HEK293T (cell line): ENCODE data around the gene CAMK1D.
"Not testable (repeated sequence)": the region's sequence is repeated elsewhere in the genome, so short reads cannot be mapped to it uniquely, and the experiment has no call there.

Experiments used
- CTCF ChIA-PET: fragments of 350-600 bp; formaldehyde crosslinking; extraction: SDS; loops from one replicate; lab custom pipeline; 2021; ENCODE audit warnings: antibody characterized with exemption, inconsistent platforms; lab: Yijun Ruan, JAX
- POLR2A ChIA-PET: fragments of 350-600 bp; formaldehyde crosslinking; extraction: SDS; loops from one replicate; lab custom pipeline; 2020; ENCODE audit warnings: antibody characterized with exemption, inconsistent platforms; lab: Yijun Ruan, JAX
- DNase-seq: peaks from one replicate; pipeline ENCODE4 v3.0.0; 2012; ENCODE audit warnings: mixed read lengths; ENCODE audit errors: extremely low spot score
- ARNT ChIP-seq: fragments of 450-650 bp; IDR thresholded peaks from 2 replicates; pipeline ENCODE4 v1.6.1; 2017; ENCODE audit warnings: mild to moderate bottlenecking
- BHLHE40 ChIP-seq: fragments of 450-650 bp; IDR thresholded peaks from 2 replicates; pipeline ENCODE4 v1.6.1; 2016; ENCODE audit warnings: mild to moderate bottlenecking, moderate library complexity, borderline replicate concordance
- CTBP1 ChIP-seq: fragments of 450-650 bp; IDR thresholded peaks from 2 replicates; pipeline ENCODE4 v1.6.1; 2016; ENCODE audit warnings: borderline replicate concordance
- ELF4 ChIP-seq: fragments of 450-650 bp; IDR thresholded peaks from 2 replicates; pipeline ENCODE4 v1.6.1; 2017; ENCODE audit warnings: antibody characterized with exemption
- FOXA1 ChIP-seq: fragments of 450-650 bp; IDR thresholded peaks from 2 replicates; pipeline ENCODE4 v1.6.1; 2016; ENCODE audit warnings: mild to moderate bottlenecking
- FOXK2 ChIP-seq: fragments of 450-650 bp; IDR thresholded peaks from 2 replicates; pipeline ENCODE4 v1.6.1; 2016; ENCODE audit warnings: mild to moderate bottlenecking
- FOXM1 ChIP-seq: fragments of 450-650 bp; IDR thresholded peaks from 2 replicates; pipeline ENCODE4 v1.6.1; 2017; ENCODE audit warnings: mild to moderate bottlenecking, borderline replicate concordance
- HDGF ChIP-seq: fragments of 450-650 bp; IDR thresholded peaks from 2 replicates; pipeline ENCODE4 v1.6.1; 2017; ENCODE audit warnings: antibody characterized with exemption, borderline replicate concordance
- L3MBTL2 ChIP-seq: fragments of 450-650 bp; conservative IDR thresholded peaks from 2 replicates; pipeline ENCODE4 v1.6.1; 2016; ENCODE audit warnings: mild to moderate bottlenecking
- LEF1 ChIP-seq: fragments of 450-650 bp; IDR thresholded peaks from 2 replicates; pipeline ENCODE4 v1.6.1; 2017; ENCODE audit warnings: mild to moderate bottlenecking, borderline replicate concordance
- NFRKB ChIP-seq: fragments of 450-650 bp; IDR thresholded peaks from 2 replicates; pipeline ENCODE4 v1.6.1; 2016; ENCODE audit warnings: mild to moderate bottlenecking, moderate library complexity
- PKNOX1 ChIP-seq: fragments of 450-650 bp; IDR thresholded peaks from 2 replicates; pipeline ENCODE4 v1.6.1; 2016
- SP1 ChIP-seq: fragments of 450-650 bp; IDR thresholded peaks from 2 replicates; pipeline ENCODE4 v1.6.1; 2017
- SUZ12 ChIP-seq: fragments of 450-650 bp; IDR thresholded peaks from 2 replicates; pipeline ENCODE4 v1.6.1; 2016; ENCODE audit warnings: mild to moderate bottlenecking
- TARDBP ChIP-seq: fragments of 450-650 bp; IDR thresholded peaks from 2 replicates; pipeline ENCODE4 v1.6.1; 2016
- ZNF384 ChIP-seq: fragments of 450-650 bp; IDR thresholded peaks from 2 replicates; pipeline ENCODE4 v1.6.1; 2016

Gene CAMK1D

GRCh38 chr10:12320892-12321291 lies 28.5 kb upstream of the CAMK1D start:
- POLR2A ChIA-PET = no interaction called here
- TF ChIP-seq FOXK2 = no peak
- no peak for TF ChIP-seq CTBP1
- no peak for TF ChIP-seq FOXA1
- TF ChIP-seq ARNT = no peak
- TF ChIP-seq LEF1 = no peak
- TF ChIP-seq TARDBP = no peak
- no peak for TF ChIP-seq HDGF
- no peak for TF ChIP-seq SP1
- TF ChIP-seq FOXM1 = no peak
- TF ChIP-seq ZNF384 = no peak
- TF ChIP-seq ELF4 = no peak
- no peak for TF ChIP-seq SUZ12
- TF ChIP-seq PKNOX1 = no peak
- TF ChIP-seq L3MBTL2 = no peak
- TF ChIP-seq BHLHE40 = no peak
- no peak for TF ChIP-seq NFRKB
- CTCF ChIA-PET = no interaction called here
- DNase-seq = no peak

- CTCF ChIA-PET = no interaction called here
These were observed 27.7 kb upstream of the CAMK1D start for GRCh38 chr10:12321641-12322040.

GRCh38 chr10:12322583-12323131 lies 26.7 kb upstream of the CAMK1D start:
- POLR2A ChIA-PET = no interaction called here
- CTCF ChIA-PET = interaction anchor here (0.5 kb wide), 1 partner anchor 312 kb away, joined by 3 read pairs; no protein-coding TSS in a partner anchor
- TF ChIP-seq PKNOX1 (no peak), ELF4 (no peak), FOXM1 (no peak), TARDBP (no peak)
- DNase-seq = no peak

More at GRCh38 chr10:12321641-12322040, 27.7 kb upstream of the CAMK1D start:
- TF ChIP-seq FOXA1 (no peak), SUZ12 (no peak), L3MBTL2 (no peak), BHLHE40 (no peak), NFRKB (no peak), ARNT (no peak), FOXM1 (no peak), ELF4 (no peak), TARDBP (no peak), ZNF384 (no peak), LEF1 (no peak), PKNOX1 (no peak), HDGF (no peak), SP1 (no peak)
- POLR2A ChIA-PET = no interaction called here
- DNase-seq = no peak

- CTCF ChIA-PET = interaction anchor here (0.7 to 1.2 kb wide), 2 partner anchors 10 to 1028 kb away, joined by 4 to 5 read pairs; no protein-coding TSS in a partner anchor
These were observed 24.8 kb upstream of the CAMK1D start for GRCh38 chr10:12324530-12324929.

GRCh38 chr10:12327074-12327473 lies 22.3 kb upstream of the CAMK1D start:
- TF ChIP-seq SP1 (no peak), ARNT (no peak), FOXA1 (no peak), SUZ12 (no peak), FOXM1 (no peak), TARDBP (no peak), ZNF384 (no peak), FOXK2 (no peak), ELF4 (no peak), NFRKB (no peak), CTBP1 (no peak), BHLHE40 (no peak), PKNOX1 (no peak), L3MBTL2 (no peak), HDGF (no peak), LEF1 (no peak)
- ChIA-PET POLR2A (no interaction called here), CTCF (no interaction called here)

More at GRCh38 chr10:12324530-12324929, 24.8 kb upstream of the CAMK1D start:
- no peak for DNase-seq
- POLR2A ChIA-PET = no interaction called here
- no peak for TF ChIP-seq FOXK2
- no peak for TF ChIP-seq SP1
- TF ChIP-seq NFRKB = no peak
- no peak for TF ChIP-seq ARNT
- no peak for TF ChIP-seq FOXA1
- TF ChIP-seq CTBP1 = no peak
- TF ChIP-seq ZNF384 = no peak
- TF ChIP-seq ELF4 = no peak
- TF ChIP-seq TARDBP = no peak
- TF ChIP-seq L3MBTL2 = no peak

GRCh38 chr10:12327476-12327875 lies 21.9 kb upstream of the CAMK1D start:
- TF ChIP-seq SUZ12 (no peak), L3MBTL2 (no peak), PKNOX1 (no peak), FOXA1 (no peak), ELF4 (no peak), NFRKB (no peak), LEF1 (no peak), BHLHE40 (no peak), FOXM1 (no peak), CTBP1 (no peak), ZNF384 (no peak), HDGF (no peak), TARDBP (no peak), SP1 (no peak), FOXK2 (no peak), ARNT (no peak)
- ChIA-PET POLR2A (no interaction called here), CTCF (no interaction called here)
- DNase-seq = no peak

More at GRCh38 chr10:12327074-12327473, 22.3 kb upstream of the CAMK1D start:
- DNase-seq = no peak

GRCh38 chr10:12328312-12328711 lies 21.0 kb upstream of the CAMK1D start:
- CTCF ChIA-PET, POLR2A ChIA-PET, DNase-seq: not testable (repeated sequence)
